Fibroblast of skin of abdomen (primary cell): Measurements from ENCODE around the gene SLC25A13.
"Not testable (repeated sequence)": the region's sequence is repeated elsewhere in the genome, so short reads cannot be mapped to it uniquely, and the experiment has no call there.

Experiments used
- DNase-seq: peaks from one replicate; pipeline ENCODE4 v3.0.0-alpha.2; 2013

Gene SLC25A13

GRCh38 chr7:96297446-96297845 is 24.5 kb downstream of the SLC25A13 start:
- not testable (repeated sequence) for DNase-seq

GRCh38 chr7:96293911-96294310 is 28.0 kb downstream of the SLC25A13 start:
- not testable (repeated sequence) for DNase-seq

GRCh38 chr7:96287559-96287958 is 34.3 kb downstream of the SLC25A13 start:
- DNase-seq, result no peak

GRCh38 chr7:96287132-96287531 is 34.8 kb downstream of the SLC25A13 start:
- no peak for DNase-seq

- DNase-seq, result no peak
Observed at GRCh38 chr7:96285579-96285978, 36.3 kb downstream of the SLC25A13 start.

- no peak for DNase-seq
Observed at GRCh38 chr7:96284835-96285234, 37.1 kb downstream of the SLC25A13 start.

- DNase-seq, result no peak
Observed at GRCh38 chr7:96284240-96284639, 37.7 kb downstream of the SLC25A13 start.

- DNase-seq, result no peak
Observed at GRCh38 chr7:96282835-96283234, 39.1 kb downstream of the SLC25A13 start.

- DNase-seq, result no peak
Observed at GRCh38 chr7:96277921-96278320, 44.0 kb downstream of the SLC25A13 start.

- DNase-seq, result no peak
Observed at GRCh38 chr7:96276019-96276418, 45.9 kb downstream of the SLC25A13 start.

- no peak for DNase-seq
Observed at GRCh38 chr7:96273716-96274115, 48.2 kb downstream of the SLC25A13 start.

GRCh38 chr7:96269246-96269994 is 52.5 kb downstream of the SLC25A13 start:
- no peak for DNase-seq

- no peak for DNase-seq
Observed at GRCh38 chr7:96266580-96266979, 55.3 kb downstream of the SLC25A13 start.

GRCh38 chr7:96266015-96266414 is 55.9 kb downstream of the SLC25A13 start:
- DNase-seq, result no peak

- no peak for DNase-seq
Observed at GRCh38 chr7:96253964-96254363, 67.9 kb downstream of the SLC25A13 start.

GRCh38 chr7:96253441-96253840 is 68.5 kb downstream of the SLC25A13 start:
- DNase-seq, result no peak

- DNase-seq, result no peak
Observed at GRCh38 chr7:96250776-96251361, 71.0 kb downstream of the SLC25A13 start.

GRCh38 chr7:96248405-96248804 is 73.5 kb downstream of the SLC25A13 start:
- no peak for DNase-seq

- DNase-seq, result no peak
Observed at GRCh38 chr7:96246919-96247318, 75.0 kb downstream of the SLC25A13 start.

- DNase-seq, result no peak
Observed at GRCh38 chr7:96244992-96245292, 77.0 kb downstream of the SLC25A13 start.

GRCh38 chr7:96244244-96244991 is 77.5 kb downstream of the SLC25A13 start:
- DNase-seq, result no peak

GRCh38 chr7:96243241-96243640 is 78.7 kb downstream of the SLC25A13 start:
- DNase-seq, result no peak

GRCh38 chr7:96241855-96242254 is 80.0 kb downstream of the SLC25A13 start:
- DNase-seq, result no peak
